Measurements from ENCODE around the gene AP3S2.

DNA sequence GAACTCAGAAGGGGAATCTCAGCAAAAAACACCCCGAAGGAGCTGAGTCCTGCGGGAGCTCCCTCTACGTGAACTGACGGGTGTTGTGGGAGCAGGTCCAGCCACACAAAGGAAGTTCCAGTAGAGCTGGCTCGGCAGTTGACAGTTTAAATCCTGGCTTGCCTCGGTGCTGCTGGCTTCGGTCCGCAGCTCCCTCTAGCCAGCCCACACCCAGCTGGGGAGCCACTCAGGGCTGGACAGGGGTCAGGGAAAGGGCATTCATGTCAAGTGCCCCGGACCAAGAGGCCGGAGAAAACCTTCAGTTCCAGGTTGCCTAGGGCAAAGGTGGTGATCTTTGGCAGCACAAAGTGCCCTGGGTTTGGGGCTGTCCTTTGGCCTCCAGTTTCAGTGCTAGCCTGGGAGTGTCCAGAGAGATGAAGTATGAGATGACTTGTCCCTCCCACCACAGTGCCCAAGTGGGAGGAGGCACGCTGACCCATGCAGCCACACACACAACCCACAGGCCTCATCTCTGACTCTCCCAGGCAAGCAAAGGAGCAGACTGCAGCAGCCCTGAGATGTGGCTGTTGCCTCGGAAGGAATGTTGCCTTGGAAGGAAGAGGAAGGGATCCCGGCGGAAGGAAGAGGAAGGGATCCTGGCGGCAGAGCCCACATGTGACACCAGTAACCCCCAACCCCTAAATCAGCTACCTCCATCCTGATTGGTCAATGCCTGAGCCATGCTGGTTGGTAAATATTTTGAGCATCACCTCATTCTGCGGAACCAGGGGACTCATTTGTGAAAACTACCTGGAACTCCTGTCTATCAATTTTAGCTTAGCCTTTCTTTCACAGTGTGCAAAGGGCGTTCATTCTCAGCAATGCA is 65.3 kb downstream of the AP3S2 start:
- TF ChIP-seq DNMT3B (CRISPR knock-in tag; conservative IDR thresholded peaks at IDR 0.05) (no peak), RFX5 (IDR thresholded peaks at IDR 0.05; ENCODE audit: low read depth, low read length) (no peak), MXI1 (IDR thresholded peaks at IDR 0.05; ENCODE audit: borderline replicate concordance, low read depth, low read length) (no peak), TCF12 (IDR thresholded peaks at IDR 0.05) (no peak), TCF12 (CRISPR knock-in tag; IDR thresholded peaks at IDR 0.05) (no peak), PTBP1 (IDR thresholded peaks at IDR 0.05; ENCODE audit: low read depth, low read length, poor library complexity, severe bottlenecking) (no peak), EP300 (IDR thresholded peaks at IDR 0.05; ENCODE audit: low read depth in 2 of 2, low read length in 2 of 2) (no peak), EP300 (CRISPR knock-in tag; IDR thresholded peaks at IDR 0.05; ENCODE audit: borderline replicate concordance) (no peak), YY1 (IDR thresholded peaks at IDR 0.05; ENCODE audit: insufficient read depth, insufficient replicate concordance, low read depth, low read length) (no peak), GABPA (IDR thresholded peaks at IDR 0.05; ENCODE audit: low read depth, low read length) (no peak), GABPA (CRISPR knock-in tag; IDR thresholded peaks at IDR 0.05; ENCODE audit: low read depth) (no peak)
- TF ChIP-seq, protein P1, sequence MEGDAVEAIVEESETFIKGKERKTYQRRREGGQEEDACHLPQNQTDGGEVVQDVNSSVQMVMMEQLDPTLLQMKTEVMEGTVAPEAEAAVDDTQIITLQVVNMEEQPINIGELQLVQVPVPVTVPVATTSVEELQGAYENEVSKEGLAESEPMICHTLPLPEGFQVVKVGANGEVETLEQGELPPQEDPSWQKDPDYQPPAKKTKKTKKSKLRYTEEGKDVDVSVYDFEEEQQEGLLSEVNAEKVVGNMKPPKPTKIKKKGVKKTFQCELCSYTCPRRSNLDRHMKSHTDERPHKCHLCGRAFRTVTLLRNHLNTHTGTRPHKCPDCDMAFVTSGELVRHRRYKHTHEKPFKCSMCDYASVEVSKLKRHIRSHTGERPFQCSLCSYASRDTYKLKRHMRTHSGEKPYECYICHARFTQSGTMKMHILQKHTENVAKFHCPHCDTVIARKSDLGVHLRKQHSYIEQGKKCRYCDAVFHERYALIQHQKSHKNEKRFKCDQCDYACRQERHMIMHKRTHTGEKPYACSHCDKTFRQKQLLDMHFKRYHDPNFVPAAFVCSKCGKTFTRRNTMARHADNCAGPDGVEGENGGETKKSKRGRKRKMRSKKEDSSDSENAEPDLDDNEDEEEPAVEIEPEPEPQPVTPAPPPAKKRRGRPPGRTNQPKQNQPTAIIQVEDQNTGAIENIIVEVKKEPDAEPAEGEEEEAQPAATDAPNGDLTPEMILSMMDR (CRISPR knock-in tag; IDR thresholded peaks at IDR 0.05), result 0 out of 2 replicates have a peak, but pooled peaks have one; percentile 23
- TF ChIP-seq, protein P2, sequence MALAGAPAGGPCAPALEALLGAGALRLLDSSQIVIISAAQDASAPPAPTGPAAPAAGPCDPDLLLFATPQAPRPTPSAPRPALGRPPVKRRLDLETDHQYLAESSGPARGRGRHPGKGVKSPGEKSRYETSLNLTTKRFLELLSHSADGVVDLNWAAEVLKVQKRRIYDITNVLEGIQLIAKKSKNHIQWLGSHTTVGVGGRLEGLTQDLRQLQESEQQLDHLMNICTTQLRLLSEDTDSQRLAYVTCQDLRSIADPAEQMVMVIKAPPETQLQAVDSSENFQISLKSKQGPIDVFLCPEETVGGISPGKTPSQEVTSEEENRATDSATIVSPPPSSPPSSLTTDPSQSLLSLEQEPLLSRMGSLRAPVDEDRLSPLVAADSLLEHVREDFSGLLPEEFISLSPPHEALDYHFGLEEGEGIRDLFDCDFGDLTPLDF (CRISPR knock-in tag; IDR thresholded peaks at IDR 0.05), result no peak

Data from HepG2 (cell line).